GM18499 (cell line): Measurements from ENCODE around the gene LPAR3.

Experiments
- ATAC-seq: cut with Tn5 transposase; IDR thresholded peaks from one replicate; pipeline ENCODE4 v1.9.1; 2021; ENCODE audit warnings: moderate number of reproducible peaks; ENCODE audit not compliant: insufficient read depth, unreplicated experiment

The LPAR3 gene

DNA sequence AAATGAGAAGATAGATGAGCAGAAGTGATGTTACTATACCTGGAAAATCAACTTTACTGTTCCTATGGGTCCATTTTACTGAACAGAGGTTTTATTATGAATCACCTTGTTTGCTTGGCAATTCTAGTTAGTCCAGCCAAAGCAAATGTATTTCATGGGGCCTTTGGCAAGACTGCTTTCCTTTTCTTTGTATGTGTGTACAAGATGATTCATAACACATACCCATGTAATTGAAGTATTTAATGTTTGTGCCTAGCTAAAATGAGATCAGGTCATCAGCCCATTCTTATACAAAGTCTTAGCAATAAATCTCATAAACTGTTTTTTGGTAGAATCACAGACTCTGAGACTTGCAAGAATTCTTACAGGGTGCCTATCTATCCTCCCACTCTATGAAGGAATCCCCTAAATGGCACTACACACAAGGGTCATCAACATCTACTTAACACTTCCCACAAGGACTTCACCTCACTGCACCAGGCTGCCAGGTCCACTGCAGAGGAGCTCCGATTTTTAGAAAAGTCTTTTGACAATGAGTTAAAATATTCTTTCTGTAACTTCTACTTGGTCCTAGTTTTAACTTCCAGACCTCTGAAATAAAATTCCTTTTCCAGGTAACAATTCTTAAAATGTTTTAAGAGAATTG, 58.5 kb downstream of the LPAR3 start:
- ATAC-seq, result no peak

DNA sequence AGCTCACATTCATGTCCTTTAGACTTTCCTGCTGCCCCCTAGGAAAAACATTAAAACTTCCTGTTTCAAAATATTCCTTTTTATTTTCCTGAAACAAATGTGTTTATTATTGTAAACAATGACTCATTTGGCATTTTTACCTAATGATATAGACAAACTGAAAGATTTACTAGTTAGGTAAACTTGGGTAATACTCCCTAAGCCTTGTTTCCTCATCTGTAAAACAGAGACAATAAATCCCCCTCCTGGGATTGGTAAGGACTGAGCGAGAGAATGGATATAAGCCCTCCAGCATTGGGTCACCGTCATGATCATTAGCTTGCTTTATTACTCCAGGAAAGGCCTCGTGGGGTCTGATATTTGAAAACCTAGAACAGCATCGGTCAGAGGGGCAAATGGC, 59.8 kb downstream of the LPAR3 start:
- no peak for ATAC-seq

DNA sequence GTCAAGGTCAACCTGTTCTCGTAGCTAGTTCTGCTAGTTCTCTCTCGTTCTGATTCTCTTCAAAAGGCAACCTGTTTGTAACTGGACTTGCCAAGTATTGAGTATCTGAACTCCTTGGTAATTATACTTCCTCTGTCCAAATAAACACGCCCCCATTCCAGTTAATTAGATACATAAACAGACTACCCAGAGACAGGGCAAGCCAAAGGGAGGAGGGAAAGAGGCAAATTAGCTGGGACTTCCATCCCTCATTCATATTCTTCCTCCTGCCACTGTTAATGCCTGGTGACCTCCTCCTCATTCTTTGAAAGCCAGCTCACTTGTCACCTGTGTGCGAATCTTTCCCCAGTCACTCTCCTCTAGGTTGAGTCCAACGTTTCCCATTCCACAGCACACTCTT, 62.9 kb downstream of the LPAR3 start:
- ATAC-seq, result no peak

DNA sequence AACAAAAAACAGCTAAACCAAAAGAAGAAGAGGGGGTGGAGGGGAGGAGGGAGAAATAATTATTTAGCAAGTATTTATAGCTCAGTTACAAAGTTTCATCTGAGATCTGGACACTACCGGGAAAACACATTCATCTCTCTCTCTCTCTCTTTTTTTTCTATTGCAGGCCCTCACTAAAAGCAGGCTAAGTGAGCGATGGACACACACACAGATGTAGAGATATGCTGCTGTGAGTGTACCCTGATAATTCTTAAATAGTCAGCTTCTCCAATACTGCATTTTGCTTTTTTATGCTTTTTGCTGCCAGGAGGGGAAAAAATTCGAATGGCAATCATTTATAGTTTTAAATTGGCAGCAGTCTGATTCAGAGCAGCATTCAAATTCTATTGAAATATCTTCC, 65.0 kb downstream of the LPAR3 start:
- ATAC-seq, result no peak

DNA sequence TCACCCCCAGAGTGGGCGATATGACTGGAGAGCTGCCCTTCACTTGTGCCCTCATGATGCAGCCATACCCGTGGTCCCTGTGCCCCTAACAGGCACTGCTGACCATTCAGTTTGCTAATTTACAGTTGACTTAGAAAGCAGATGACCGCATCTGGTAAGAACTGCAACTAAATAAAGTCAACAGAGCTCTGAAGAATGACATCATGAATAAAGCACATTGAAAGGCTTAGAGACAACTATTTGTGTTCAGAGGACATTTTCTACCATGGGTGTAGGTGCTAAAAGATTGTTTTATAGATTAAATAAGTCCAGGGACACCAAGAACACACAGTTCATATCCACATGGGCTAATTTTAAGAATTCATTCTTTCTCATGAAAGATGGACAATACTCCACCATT, 65.5 kb downstream of the LPAR3 start:
- ATAC-seq, result no peak

DNA sequence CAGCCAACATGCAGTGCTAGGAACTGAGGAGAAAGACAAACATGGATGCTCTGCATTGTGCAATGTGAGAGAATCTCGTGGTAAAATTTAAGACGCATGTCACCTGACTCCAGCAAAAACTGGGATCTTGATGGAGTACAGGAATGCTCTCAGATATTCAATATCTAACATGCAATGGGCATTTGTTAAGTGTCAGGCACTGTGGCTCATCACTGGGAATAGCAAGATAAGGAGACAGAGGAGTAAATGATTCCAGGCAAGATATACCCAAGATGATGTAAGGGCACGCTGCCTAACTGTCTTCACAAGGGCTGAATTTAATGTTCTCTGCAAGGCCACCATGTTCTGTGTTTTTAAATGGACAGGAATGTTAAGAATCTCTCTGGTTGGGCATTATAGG, 67.8 kb downstream of the LPAR3 start:
- no peak for ATAC-seq

DNA sequence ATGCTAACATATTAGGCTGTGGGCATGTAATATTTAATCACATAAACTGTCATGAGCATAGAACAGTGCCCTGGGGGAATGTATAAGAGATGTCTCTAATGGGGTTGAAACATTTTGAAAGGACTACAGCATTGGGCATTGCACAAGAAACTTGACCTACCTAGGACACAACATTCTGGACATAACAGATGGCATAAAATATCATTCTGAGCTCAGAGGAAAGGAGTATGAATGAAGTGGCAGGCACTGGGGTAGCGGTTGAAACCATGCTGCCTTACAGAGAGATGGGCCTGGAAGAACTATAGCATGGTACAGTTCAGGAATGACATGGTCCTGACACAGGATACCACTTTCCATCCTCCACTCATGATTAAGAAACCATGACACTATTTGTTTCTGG, 69.0 kb downstream of the LPAR3 start:
- ATAC-seq, result no peak

DNA sequence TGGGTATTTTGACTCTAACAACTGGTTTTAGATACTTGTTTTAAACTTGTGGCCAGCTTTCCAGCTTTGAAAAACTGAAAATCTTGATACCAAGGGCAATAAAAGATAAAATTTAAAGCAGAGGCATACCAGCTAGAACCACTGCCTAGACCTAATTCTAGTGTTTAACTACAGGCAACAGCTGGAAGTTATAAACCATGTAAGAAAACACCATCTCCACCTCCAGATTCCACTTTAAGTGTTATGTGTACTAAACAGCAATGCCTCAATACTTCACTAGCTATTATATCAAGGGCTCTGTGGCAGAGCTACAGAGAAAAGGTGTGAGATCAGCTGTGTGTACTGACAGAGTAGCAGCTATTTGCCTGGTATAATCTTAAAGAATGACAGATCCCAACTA, 69.5 kb downstream of the LPAR3 start:
- ATAC-seq, result no peak

DNA sequence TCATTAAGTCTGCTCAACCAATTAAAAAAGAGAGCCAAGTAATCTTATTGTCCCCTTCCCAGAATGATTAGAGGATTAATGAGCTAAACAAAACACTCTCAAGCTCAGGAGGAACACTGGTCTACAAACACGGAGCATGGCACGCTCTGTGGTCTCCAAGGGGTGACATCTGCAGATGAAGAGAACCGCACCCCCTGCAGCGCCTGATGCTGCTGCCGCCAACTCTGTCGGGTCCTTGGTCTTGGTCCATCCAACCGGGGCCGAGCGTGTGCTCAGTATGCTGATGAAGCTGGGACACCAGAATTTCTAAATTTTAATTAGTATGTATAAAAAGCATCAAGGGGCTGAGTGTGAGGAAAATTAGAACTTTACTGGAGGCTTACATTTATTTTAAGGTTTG, 82.7 kb downstream of the LPAR3 start:
- no peak for ATAC-seq

DNA sequence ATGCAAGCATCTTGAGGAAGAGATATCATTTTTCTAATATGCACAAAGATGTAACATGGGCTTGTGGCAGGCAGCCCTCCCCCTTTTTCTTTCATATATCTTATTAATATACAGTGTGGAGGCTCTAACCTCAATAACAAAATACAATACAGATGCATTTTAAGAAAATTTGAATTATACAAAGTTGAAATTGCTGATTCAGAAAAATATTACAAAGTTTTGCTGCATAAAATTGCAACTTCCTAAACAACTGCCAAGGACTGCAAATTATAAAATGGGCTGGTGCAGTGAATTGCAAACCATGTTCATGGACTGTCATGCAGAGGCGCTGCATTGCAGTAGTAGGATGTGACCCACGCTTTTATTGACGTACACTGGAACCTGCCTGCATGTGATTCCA, 84.0 kb downstream of the LPAR3 start:
- no peak for ATAC-seq

DNA sequence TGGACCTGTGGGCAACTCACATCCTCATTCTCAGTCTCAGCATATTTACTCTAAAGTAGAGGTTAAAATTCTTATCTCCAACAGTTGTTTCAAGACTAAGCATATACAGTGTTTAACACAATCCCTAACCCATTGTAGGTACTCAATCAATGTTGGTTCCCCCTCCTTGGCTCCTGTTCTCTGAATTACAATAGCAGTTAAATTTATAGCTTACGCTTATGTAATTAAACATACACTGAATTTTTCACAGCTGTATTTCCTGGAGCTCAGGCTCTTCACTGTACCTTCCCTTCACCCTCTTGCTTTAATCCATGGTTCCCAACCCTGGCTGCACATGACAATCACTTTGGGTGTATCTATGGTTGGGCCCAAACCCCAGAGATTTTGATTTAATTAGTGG, 89.4 kb downstream of the LPAR3 start:
- no peak for ATAC-seq

DNA sequence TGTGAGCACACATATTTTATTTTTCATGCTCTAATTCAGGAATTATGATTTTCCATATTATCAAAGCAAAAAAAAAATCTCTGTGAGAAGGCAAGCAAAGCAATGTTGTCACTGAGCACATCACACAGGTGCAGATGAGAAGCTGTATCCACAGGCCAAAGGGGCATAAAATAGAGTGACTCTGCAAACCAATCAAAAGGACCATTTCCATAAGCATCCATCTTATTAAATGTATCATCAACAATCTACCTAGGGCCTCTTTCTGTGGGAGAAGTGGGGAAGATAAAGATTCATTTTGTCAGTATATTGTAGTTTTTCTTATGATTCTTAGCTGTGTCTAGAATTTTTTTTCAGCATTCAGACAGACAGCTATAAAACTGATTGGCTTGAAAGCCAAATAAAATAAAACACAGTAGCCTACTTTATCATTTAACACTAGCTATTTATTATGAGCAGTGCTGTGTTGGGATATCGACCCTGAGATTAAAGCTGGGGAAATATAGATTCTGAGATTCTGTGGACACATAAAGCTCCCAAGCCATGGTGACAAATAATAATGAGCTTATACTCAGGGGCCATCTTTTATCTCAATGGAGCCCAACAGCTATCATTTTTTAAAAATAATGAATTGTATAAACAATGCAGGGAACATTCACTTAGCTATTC, 90.3 kb downstream of the LPAR3 start:
- ATAC-seq, result no peak

DNA sequence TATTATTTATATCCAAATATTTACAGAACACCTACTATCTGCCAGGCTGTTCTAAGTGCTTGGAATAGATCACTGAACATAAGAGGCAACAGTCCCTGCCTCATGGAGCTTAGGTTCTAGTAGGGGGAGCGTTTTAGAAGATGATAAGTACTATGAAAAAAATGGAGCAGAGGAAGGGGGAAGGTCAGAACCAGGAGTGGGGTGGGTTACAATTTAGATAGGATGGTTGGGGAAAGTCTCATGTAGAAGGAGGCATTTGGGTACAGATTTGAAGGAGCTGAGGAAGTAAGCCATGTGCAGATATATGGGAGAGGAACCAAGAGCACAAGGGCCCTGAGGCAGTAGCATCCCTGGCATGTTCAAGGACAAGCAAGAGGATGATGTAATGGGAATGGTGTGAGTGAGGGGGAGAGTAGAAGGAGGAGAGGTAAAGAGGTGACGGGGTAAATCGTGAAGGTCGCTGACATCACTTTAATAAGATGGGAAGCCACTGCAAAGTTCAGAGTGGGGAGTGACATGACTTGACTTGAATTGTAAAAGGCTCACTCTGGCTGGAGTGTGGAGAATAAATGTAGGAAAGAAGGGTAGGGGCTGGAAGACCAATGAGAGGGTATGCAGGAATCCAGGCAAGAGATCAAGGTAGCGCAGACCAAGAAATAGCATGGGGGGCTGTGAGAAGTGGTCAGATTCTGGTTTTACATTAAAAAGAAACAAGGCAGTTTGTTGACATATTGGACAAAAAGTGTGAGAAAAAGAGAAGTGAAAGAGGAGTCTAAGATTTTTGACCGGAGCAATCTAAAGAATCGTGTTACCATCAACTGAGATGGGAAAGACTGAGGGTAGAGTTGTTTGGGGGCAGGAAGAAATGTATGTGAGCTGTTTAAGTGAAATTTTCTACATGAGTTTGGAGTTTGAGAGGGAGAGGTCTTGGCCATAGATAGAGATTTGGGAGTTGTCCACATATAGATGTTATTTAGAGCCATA, 92.6 kb downstream of the LPAR3 start:
- ATAC-seq, result no peak

DNA sequence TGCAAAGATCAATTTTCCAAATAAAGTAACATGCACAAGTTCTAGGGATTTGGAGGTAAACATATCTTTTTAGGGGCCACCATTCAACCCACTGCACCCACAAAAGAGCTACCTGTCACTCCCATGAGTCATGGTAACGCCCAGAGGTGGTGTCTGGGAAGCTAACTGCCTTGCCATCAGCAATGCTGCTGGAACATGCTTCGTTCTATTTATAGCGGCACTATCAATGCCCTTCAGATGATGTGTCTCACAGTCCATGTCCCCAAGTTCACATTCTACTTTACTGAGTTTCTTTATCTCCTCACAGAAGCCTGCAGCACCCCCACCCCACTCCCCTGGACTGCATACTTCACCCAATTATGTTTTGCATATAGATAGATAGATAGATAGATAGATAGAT, 95.4 kb downstream of the LPAR3 start:
- ATAC-seq, result no peak

DNA sequence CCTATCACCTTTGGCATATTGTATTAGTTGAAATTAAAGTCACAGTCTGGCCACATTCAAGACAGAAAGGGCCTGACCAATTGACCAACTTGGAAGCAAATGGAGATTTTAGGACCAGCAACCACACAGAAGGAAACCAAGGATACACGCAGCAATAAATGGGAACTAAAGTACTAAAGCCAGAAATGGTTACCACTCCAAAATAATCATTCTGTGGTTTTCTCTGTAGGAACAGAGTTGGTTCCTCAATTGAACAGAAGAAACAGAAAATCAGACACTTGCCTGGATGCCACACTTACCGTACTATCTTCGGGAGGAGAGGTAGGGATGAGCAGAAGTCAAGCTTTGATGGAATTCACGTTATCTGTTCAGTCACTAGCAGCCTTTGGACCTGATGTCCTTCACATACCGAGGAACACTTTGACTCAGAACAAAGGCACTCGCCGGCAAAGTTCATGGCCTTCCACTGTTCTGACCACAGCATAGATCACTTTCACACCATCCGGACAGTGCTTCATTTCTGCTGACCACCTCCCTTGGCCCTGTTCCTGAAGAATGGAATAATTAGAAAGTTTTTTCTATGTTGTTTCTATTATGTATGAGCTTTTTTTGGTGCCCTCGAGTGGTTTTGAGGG, 96.9 kb downstream of the LPAR3 start:
- ATAC-seq, result no peak

DNA sequence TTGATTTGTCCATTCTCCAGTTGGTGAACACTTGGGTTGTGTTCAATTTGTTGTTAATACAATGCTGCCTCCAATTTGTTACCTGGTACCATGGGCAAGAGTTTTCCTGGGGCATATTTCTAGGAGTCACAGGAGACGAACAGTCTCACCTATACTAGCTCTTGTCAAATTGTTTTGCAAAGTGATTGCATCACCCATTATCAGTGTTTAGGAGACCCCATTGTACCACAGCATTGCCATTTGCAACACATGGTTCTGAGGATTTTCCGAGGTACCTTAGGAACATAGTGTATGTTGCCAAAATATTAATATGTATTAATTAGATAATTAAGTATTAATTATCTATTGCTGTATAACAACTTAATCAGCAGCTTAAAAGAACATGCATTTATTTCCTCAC, 97.8 kb downstream of the LPAR3 start:
- ATAC-seq, result no peak

DNA sequence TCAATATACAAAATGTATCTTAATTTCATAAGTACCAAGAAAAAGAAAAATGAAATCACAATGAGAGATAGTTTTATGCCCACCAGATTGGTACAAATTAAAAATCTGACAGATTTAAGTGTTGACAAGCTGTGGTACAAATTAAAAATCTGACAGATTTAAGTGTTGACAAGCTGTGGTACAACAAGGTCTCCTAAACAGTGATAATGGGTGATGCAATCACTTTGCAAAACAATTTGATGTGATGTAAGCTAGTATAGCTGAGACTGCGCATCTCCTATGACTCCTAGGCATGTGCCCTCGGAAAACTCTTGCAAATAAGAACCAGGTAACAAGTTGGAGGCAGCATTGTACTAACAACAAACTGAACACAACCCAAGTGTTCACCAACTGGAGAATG, 100.6 kb downstream of the LPAR3 start:
- no peak for ATAC-seq

DNA sequence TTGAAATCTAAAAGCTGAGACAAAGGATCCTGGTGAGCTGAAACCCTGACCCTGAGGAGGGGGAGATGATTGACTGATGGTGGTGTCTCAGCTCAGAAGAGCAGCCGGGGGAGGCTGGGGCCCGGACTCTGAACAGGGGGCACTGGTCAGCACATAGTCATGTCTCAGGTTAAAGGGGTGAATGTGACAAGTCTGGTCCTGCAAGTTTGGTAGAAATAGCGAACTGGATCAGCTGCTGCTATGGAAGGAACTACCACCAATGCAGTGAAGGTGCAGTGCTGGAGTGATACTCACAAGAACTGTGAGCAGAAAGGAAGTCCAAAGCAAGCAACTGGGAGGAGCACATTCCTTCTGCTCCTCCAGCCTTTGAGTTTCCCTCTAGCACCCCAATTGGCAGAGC, 104.0 kb downstream of the LPAR3 start:
- no peak for ATAC-seq

DNA sequence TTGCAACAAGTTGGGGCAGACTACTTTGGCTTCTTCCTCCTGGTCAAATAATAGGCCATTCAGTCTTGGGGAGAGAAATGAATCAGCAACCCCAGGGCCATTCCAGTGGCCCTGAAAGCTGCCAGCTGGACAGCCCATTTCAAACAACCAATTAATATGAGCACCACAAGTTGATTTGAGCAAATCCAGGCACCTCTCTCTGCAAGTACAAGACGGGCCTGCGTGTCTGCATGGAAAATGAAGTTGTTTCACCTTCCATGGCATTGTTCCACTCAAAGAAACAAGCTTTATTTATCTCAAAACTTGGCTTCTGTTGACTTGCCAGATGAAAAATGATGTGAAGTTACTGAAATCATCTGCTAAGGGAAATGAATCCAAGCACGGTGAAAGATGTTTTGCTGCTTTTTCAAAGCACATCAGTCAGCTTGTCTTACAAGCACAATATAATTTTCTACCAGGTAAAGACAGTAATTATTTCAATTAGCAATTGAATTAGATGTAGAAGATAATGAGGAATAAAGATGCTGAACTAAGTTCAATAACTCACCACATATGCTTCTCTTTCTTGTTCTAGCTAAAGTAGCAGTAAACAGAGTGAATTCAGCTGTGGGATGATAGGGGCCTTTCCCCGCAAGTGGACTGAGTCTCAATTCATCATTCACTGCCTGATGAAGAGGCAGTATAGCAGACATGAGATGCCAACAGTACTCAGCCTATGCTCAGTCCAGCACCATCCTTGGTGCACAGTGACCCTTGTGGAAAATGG, 107.6 kb downstream of the LPAR3 start:
- ATAC-seq, result no peak

DNA sequence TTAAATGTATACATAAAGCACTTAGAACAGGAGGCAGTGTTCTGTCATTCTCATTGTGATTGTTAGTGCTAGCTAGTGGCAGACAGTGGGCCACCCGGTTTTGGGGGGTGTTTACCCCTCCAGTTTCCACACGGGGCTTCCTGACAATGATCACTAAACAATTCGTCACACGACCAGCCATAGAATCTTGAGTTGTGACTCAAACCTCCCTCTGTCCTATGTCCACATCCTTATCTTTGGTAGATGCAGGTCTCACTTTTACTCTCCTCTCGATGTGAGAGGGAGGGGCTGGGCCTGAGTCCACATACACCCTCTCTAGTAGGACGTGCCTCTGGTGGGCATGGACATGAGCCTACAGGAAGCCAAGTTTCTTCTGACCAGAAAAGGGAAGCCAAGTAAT, 110.1 kb downstream of the LPAR3 start:
- no peak for ATAC-seq
